Measurements from ENCODE around the gene RNF224.

DNA sequence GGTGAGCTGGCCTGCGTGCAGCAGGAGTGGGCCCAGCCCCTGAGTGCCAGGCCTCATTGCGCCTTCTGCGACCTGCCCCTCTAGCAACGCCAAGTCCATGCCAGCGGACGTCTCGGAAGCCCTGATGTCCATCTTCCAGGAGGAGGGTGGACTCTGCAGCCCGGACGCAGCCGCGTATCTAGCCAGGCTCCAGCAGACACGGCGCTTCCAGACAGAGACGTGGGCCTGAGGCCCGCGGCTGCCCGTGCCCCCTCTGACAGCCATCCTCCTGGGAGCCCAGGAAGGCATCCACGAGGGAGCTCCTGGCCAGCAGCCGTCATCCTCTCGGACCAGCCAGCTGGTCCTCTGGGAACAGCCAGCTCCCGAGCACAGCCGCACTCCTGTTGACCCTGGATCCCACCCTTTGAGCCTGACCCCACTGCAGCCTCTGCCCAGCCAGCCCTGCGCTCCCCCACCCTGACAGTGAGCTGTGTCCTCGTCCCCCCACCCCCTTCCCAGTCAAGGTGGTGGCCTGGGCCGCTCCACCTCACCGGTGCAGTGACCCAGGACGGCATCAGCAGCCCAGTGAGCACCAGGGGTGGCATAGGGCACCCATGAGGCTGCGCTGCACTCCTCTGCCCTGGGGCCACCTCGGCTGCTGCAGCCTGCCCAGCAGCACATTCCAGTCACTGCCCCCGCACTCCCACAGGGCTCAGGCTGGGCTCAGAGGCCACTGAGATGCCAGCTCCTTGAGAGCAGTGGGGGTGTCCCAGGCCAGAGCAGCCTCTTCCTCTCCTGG lies 10.9 kb upstream of the RNF224 start:
- TF ChIP-seq, protein P1, sequence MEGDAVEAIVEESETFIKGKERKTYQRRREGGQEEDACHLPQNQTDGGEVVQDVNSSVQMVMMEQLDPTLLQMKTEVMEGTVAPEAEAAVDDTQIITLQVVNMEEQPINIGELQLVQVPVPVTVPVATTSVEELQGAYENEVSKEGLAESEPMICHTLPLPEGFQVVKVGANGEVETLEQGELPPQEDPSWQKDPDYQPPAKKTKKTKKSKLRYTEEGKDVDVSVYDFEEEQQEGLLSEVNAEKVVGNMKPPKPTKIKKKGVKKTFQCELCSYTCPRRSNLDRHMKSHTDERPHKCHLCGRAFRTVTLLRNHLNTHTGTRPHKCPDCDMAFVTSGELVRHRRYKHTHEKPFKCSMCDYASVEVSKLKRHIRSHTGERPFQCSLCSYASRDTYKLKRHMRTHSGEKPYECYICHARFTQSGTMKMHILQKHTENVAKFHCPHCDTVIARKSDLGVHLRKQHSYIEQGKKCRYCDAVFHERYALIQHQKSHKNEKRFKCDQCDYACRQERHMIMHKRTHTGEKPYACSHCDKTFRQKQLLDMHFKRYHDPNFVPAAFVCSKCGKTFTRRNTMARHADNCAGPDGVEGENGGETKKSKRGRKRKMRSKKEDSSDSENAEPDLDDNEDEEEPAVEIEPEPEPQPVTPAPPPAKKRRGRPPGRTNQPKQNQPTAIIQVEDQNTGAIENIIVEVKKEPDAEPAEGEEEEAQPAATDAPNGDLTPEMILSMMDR (IDR thresholded peaks at IDR 0.05; ENCODE audit: low read depth, low read length, missing input control), result no peak
- TF ChIP-seq TAF1 (conservative IDR thresholded peaks at IDR 0.05), result no peak
- TF ChIP-seq GABPA (IDR thresholded peaks at IDR 0.05 in 1 of 2, conservative IDR thresholded peaks at IDR 0.05 in 1 of 2), result no peak
- TF ChIP-seq JUND (IDR thresholded peaks at IDR 0.05), result no peak
- no peak for TF ChIP-seq RAD21 (IDR thresholded peaks at IDR 0.05)
- no peak for TF ChIP-seq EGR1 (IDR thresholded peaks at IDR 0.05; ENCODE audit: low read depth in 2 of 2)
- TF ChIP-seq, protein P2, sequence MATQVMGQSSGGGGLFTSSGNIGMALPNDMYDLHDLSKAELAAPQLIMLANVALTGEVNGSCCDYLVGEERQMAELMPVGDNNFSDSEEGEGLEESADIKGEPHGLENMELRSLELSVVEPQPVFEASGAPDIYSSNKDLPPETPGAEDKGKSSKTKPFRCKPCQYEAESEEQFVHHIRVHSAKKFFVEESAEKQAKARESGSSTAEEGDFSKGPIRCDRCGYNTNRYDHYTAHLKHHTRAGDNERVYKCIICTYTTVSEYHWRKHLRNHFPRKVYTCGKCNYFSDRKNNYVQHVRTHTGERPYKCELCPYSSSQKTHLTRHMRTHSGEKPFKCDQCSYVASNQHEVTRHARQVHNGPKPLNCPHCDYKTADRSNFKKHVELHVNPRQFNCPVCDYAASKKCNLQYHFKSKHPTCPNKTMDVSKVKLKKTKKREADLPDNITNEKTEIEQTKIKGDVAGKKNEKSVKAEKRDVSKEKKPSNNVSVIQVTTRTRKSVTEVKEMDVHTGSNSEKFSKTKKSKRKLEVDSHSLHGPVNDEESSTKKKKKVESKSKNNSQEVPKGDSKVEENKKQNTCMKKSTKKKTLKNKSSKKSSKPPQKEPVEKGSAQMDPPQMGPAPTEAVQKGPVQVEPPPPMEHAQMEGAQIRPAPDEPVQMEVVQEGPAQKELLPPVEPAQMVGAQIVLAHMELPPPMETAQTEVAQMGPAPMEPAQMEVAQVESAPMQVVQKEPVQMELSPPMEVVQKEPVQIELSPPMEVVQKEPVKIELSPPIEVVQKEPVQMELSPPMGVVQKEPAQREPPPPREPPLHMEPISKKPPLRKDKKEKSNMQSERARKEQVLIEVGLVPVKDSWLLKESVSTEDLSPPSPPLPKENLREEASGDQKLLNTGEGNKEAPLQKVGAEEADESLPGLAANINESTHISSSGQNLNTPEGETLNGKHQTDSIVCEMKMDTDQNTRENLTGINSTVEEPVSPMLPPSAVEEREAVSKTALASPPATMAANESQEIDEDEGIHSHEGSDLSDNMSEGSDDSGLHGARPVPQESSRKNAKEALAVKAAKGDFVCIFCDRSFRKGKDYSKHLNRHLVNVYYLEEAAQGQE (IDR thresholded peaks at IDR 0.05), result no peak
